NCI-H146 treated with DMSO at 0.1 percent for 48 hours (cell line): ENCODE data around the gene TMEM182.

Experiments used
- DNase-seq: peaks from one replicate; lab custom pipeline; 2025; ENCODE audit not compliant: unreplicated experiment; lab: John Stamatoyannopoulos, UW

The TMEM182 gene

DNA sequence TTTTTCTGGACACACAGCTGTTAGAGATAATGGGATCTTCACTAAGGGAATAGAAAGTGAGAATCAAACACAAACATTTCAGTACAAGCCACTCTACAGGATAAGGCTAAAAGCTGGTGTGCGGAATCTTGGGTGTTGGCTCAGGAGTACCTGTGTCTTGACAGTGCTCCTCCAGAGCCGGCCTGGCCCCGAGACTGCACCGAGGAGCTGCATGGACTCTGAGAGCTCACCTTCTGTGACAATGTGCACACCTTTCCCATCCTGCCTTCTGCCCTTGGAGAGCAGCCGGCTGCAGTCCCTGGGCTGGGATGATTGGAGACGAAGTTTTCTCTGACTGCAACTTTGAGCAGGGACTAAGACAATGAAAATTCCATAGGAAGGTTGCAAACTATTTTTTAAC, 89.1 kb downstream of the TMEM182 start:
- DNase-seq = no peak

DNA sequence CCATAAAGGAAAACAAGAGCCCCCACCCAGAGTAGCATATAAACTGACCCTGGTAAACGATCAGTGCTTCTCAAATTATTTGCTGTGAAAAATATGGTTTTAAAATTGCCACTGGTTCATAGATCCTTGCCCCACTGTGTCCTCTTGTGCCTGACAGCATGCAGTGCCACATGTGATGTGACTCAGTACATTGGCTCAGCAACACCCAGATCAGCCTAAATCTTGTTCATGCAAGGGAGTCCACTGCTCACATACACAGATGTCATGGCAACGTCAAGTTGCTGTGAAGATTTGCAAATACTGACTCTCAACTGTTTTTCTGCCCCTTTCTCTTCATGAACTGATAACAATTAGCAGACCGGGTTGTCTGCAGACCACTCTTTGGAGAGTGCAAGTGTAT, 91.0 kb downstream of the TMEM182 start:
- DNase-seq = no peak
